IPS-20b (cell line): ENCODE results near the gene ARID3A.

Source experiments
- H3K27ac ChIP-seq: one replicate; pipeline ENCODE4 v1.5.1; 2013; ENCODE audit warnings: low read length
- H3K27me3 ChIP-seq: 2 replicates; pipeline ENCODE4 v1.6.1; 2013; ENCODE audit warnings: mild to moderate bottlenecking, low read length, inconsistent platforms; ENCODE audit not compliant: insufficient read depth
- H3K36me3 ChIP-seq: 2 replicates; pipeline ENCODE4 v1.6.1; 2013; ENCODE audit warnings: low read depth, mild to moderate bottlenecking, inconsistent platforms, low read length, moderate library complexity; ENCODE audit not compliant: insufficient read depth
- H3K4me1 ChIP-seq: 2 replicates; pipeline ENCODE4 v1.6.1; 2013; ENCODE audit warnings: mild to moderate bottlenecking, control low read depth, inconsistent platforms, low read length, moderate library complexity; ENCODE audit not compliant: insufficient read depth
- H3K4me3 ChIP-seq: 2 replicates; pipeline ENCODE4 v1.5.1; 2013; ENCODE audit warnings: mild to moderate bottlenecking, low read length, inconsistent platforms
- H3K9ac ChIP-seq: 2 replicates; pipeline ENCODE4 v1.6.1; 2013; ENCODE audit warnings: low read depth, mild to moderate bottlenecking, inconsistent platforms, low read length, moderate library complexity
- H3K9me3 ChIP-seq: 2 replicates; pipeline ENCODE4 v1.6.1; 2013; ENCODE audit warnings: mild to moderate bottlenecking, low read depth, low read length, inconsistent platforms; ENCODE audit not compliant: insufficient read depth

Gene ARID3A

GRCh38 chr19:964761-965694 is 39.2 kb downstream of the ARID3A start:
- H3K9me3 ChIP-seq, result peaks cover 3% of the 10 kb centered on the region; the same call in 1 of the 2 replicates
- no peak overlapping the region for H3K27ac ChIP-seq
- H3K36me3 ChIP-seq, result peaks cover 48% of the 10 kb centered on the region

GRCh38 chr19:966485-967088 is 40.8 kb downstream of the ARID3A start:
- no peak overlapping the region for H3K4me3 ChIP-seq
- no peaks in the 10 kb centered on the region for H3K27me3 ChIP-seq
- no peak overlapping the region for H3K27ac ChIP-seq
- H3K9ac ChIP-seq, result no peak overlapping the region
- peaks cover 4% of the 10 kb centered on the region; the same call in 1 of the 2 replicates for H3K4me1 ChIP-seq
- peaks cover 12% of the 10 kb centered on the region for H3K9me3 ChIP-seq
- peaks cover 60% of the 10 kb centered on the region for H3K36me3 ChIP-seq

More at GRCh38 chr19:964761-965694, 39.2 kb downstream of the ARID3A start:
- Histone ChIP-seq H3K9ac (no peak overlapping the region), H3K27me3 (no peaks in the 10 kb centered on the region), H3K4me3 (no peak overlapping the region), H3K4me1 (peaks cover 4% of the 10 kb centered on the region; the same call in 1 of the 2 replicates)

GRCh38 chr19:970695-971094 is 44.9 kb downstream of the ARID3A start:
- no peaks in the 10 kb centered on the region for H3K4me1 ChIP-seq
- H3K4me3 ChIP-seq, result no peak overlapping the region
- H3K27me3 ChIP-seq, result no peaks in the 10 kb centered on the region
- H3K9ac ChIP-seq, result no peak overlapping the region
- H3K36me3 ChIP-seq, result peaks cover 46% of the 10 kb centered on the region
- no peak overlapping the region for H3K27ac ChIP-seq
- H3K9me3 ChIP-seq, result peaks cover 12% of the 10 kb centered on the region

- no peaks in the 10 kb centered on the region for H3K27me3 ChIP-seq
- peaks cover 10% of the 10 kb centered on the region for H3K9me3 ChIP-seq
- H3K4me3 ChIP-seq, result no peak overlapping the region
- no peak overlapping the region for H3K9ac ChIP-seq
- peaks cover 41% of the 10 kb centered on the region for H3K36me3 ChIP-seq
- no peaks in the 10 kb centered on the region for H3K4me1 ChIP-seq
- no peak overlapping the region for H3K27ac ChIP-seq
These were observed 46.0 kb downstream of the ARID3A start for GRCh38 chr19:971795-972194.

GRCh38 chr19:972281-972680 is 46.4 kb downstream of the ARID3A start:
- no peak overlapping the region for H3K9ac ChIP-seq
- H3K27ac ChIP-seq, result no peak overlapping the region
- no peaks in the 10 kb centered on the region for H3K4me1 ChIP-seq
- no peak overlapping the region for H3K4me3 ChIP-seq
- H3K9me3 ChIP-seq, result peaks cover 10% of the 10 kb centered on the region
- peaks cover 36% of the 10 kb centered on the region for H3K36me3 ChIP-seq
- no peaks in the 10 kb centered on the region for H3K27me3 ChIP-seq

- peaks cover 10% of the 10 kb centered on the region for H3K9me3 ChIP-seq
- no peak overlapping the region for H3K27ac ChIP-seq
- H3K36me3 ChIP-seq, result peaks cover 25% of the 10 kb centered on the region
- no peak overlapping the region for H3K4me3 ChIP-seq
- no peaks in the 10 kb centered on the region for H3K27me3 ChIP-seq
- H3K4me1 ChIP-seq, result no peaks in the 10 kb centered on the region
- no peak overlapping the region for H3K9ac ChIP-seq
These were observed 48.1 kb downstream of the ARID3A start for GRCh38 chr19:973726-974563.

- Histone ChIP-seq H3K9ac (no peak overlapping the region), H3K9me3 (peaks cover 10% of the 10 kb centered on the region), H3K4me1 (no peaks in the 10 kb centered on the region), H3K36me3 (peaks cover 21% of the 10 kb centered on the region), H3K27me3 (no peaks in the 10 kb centered on the region), H3K27ac (no peak overlapping the region), H3K4me3 (no peak overlapping the region)
These were observed 48.9 kb downstream of the ARID3A start for GRCh38 chr19:974564-975257.

- H3K9ac ChIP-seq, result no peak overlapping the region
- no peaks in the 10 kb centered on the region for H3K9me3 ChIP-seq
- H3K4me3 ChIP-seq, result no peak overlapping the region
- H3K4me1 ChIP-seq, result peaks cover 6% of the 10 kb centered on the region; the same call in 1 of the 2 replicates
- H3K36me3 ChIP-seq, result peaks cover 5% of the 10 kb centered on the region
- no peak overlapping the region for H3K27ac ChIP-seq
- no peaks in the 10 kb centered on the region for H3K27me3 ChIP-seq
These were observed 50.6 kb downstream of the ARID3A start for GRCh38 chr19:976476-976875.

- Histone ChIP-seq H3K27ac (no peak overlapping the region), H3K27me3 (no peaks in the 10 kb centered on the region), H3K9me3 (no peaks in the 10 kb centered on the region), H3K4me1 (peaks cover 6% of the 10 kb centered on the region; the same call in 1 of the 2 replicates), H3K36me3 (peaks cover 4% of the 10 kb centered on the region), H3K4me3 (no peak overlapping the region), H3K9ac (no peak overlapping the region)
These were observed 51.2 kb downstream of the ARID3A start for GRCh38 chr19:977058-977464.

- H3K4me3 ChIP-seq, result no peak overlapping the region
- no peak overlapping the region for H3K27ac ChIP-seq
- no peaks in the 10 kb centered on the region for H3K9me3 ChIP-seq
- H3K4me1 ChIP-seq, result peaks cover 6% of the 10 kb centered on the region; the same call in 1 of the 2 replicates
- H3K36me3 ChIP-seq, result no peaks in the 10 kb centered on the region
- no peak overlapping the region for H3K9ac ChIP-seq
- no peaks in the 10 kb centered on the region for H3K27me3 ChIP-seq
These were observed 53.5 kb downstream of the ARID3A start for GRCh38 chr19:979318-979741.
